Breast epithelium (tissue), 3 donors: ENCODE data around the gene FTH1.

ENCODE experiments used
- POLR2A ChIP-seq: fragments of 450-650 bp; IDR thresholded peaks from one replicate; pipeline ENCODE4 v1.6.1; 2016; ENCODE audit warnings: antibody characterized with exemption, mild to moderate bottlenecking, moderate library complexity
- TF ChIP-seq, protein P1 (sequence below), 3 donors: fragments of 450-650 bp; IDR thresholded peaks; one replicate each; pipeline ENCODE4 v1.5.1; 2016 to 2017; ENCODE audit warnings: antibody characterized with exemption in 3 of 3, mild to moderate bottlenecking in 3 of 3, moderate library complexity in 3 of 3

DNA sequence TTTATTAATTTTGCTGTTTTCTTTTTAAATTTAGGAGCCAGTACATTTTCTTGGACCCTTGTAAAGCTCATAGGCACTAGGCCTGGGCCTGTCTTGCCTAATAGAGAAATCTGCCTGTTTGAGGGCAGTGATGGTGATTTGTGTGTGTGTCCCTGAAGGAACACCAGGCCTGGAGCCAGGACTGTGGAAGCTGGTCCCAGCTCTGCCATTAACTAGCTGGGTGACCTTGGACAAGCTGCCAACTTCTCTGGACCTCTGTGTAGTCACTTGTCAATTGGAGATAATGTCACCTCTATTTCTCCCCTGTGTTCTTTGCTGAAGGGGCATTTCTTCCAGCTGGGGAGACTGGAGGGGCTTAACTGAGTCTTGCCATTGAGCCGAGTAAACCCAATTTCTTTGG lies 16.0 kb upstream of the FTH1 start:
- TF ChIP-seq POLR2A: no peak
- TF ChIP-seq, protein P1, sequence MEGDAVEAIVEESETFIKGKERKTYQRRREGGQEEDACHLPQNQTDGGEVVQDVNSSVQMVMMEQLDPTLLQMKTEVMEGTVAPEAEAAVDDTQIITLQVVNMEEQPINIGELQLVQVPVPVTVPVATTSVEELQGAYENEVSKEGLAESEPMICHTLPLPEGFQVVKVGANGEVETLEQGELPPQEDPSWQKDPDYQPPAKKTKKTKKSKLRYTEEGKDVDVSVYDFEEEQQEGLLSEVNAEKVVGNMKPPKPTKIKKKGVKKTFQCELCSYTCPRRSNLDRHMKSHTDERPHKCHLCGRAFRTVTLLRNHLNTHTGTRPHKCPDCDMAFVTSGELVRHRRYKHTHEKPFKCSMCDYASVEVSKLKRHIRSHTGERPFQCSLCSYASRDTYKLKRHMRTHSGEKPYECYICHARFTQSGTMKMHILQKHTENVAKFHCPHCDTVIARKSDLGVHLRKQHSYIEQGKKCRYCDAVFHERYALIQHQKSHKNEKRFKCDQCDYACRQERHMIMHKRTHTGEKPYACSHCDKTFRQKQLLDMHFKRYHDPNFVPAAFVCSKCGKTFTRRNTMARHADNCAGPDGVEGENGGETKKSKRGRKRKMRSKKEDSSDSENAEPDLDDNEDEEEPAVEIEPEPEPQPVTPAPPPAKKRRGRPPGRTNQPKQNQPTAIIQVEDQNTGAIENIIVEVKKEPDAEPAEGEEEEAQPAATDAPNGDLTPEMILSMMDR (IDR thresholded peaks at IDR 0.05): no peak
